OCI-LY1 (cell line): Measurements from ENCODE around the gene PLA2G2E.

Source experiments
- CTCF ChIP-seq: fragments of 200-600 bp; sonication (generic), shearing (Covaris generic); IDR thresholded peaks from 2 replicates; pipeline ENCODE4 v1.5.1; 2017; ENCODE audit warnings: mild to moderate bottlenecking, antibody characterized with exemption, low read length, moderate library complexity, mixed read lengths
- EZH2 ChIP-seq: fragments of 200-600 bp; sonication (generic), shearing (Covaris generic); IDR thresholded peaks from 2 replicates; pipeline ENCODE4 v1.8.0; 2017; ENCODE audit warnings: borderline replicate concordance, mixed run types, mild to moderate bottlenecking, antibody characterized with exemption, low read length, moderate library complexity, mixed read lengths

- TF ChIP-seq CTCF (no peak), EZH2 (no peak)
Measured at GRCh38 chr1:19878637-19878985, 44.8 kb downstream of the PLA2G2E start.
